ENCODE results near the gene PTPRT. TPM values are rescaled to one million over a fixed set of nuclear protein-coding genes. Genes with fewer than 3 reads are reported as not detected.
"Not testable (repeated sequence)": the region's sequence is repeated elsewhere in the genome, so short reads cannot be mapped to it uniquely, and the experiment has no call there.

The PTPRT gene
- total RNA-seq, 2 experiments from 2014 or later = not detected

- no peak overlapping the region for H3K4me3 Mint-ChIP-seq
- H3K9me3 Mint-ChIP-seq = no peaks in the 10 kb centered on the region
- intact Hi-C loops (cut with micrococcal nuclease) = no loop called here
These were observed 251.1 kb downstream of the PTPRT start for GRCh38 chr20:42938441-42939205.

GRCh38 chr20:42936482-42936881, 253.2 kb downstream of the PTPRT start:
- Mint-ChIP-seq H3K27me3 (ENCODE audit: low read depth) (peaks cover 2% of the 10 kb centered on the region), H3K27ac (no peak overlapping the region), H3K4me1 (ENCODE audit: low read depth) (no peaks in the 10 kb centered on the region), H3K4me3 (no peak overlapping the region), H3K36me3 (ENCODE audit: low read depth) (no peaks in the 10 kb centered on the region), H3K9me3 (peaks cover 2% of the 10 kb centered on the region)
- DNase-seq = no peak
- CTCF ChIA-PET = no interaction called here
- intact Hi-C loops (cut with micrococcal nuclease) = no loop called here

More at GRCh38 chr20:42938441-42939205, 251.1 kb downstream of the PTPRT start:
- no peak overlapping the region for H3K27ac Mint-ChIP-seq
- no peak for DNase-seq
- H3K4me1 Mint-ChIP-seq (ENCODE audit: low read depth) = no peaks in the 10 kb centered on the region
- CTCF ChIA-PET = interaction anchor here (0.7 kb wide), 1 partner anchor 28 kb away, joined by 3 read pairs; no protein-coding TSS in a partner anchor
- peaks cover 2% of the 10 kb centered on the region for H3K27me3 Mint-ChIP-seq (ENCODE audit: low read depth)
- H3K36me3 Mint-ChIP-seq (ENCODE audit: low read depth) = no peaks in the 10 kb centered on the region

GRCh38 chr20:42924215-42924614, 265.5 kb downstream of the PTPRT start:
- peaks cover 3% of the 10 kb centered on the region for H3K9me3 Mint-ChIP-seq
- CTCF ChIA-PET = interaction anchor here (0.7 kb wide), 1 partner anchor 14 kb away, joined by 3 read pairs; no protein-coding TSS in a partner anchor
- intact Hi-C loops (cut with micrococcal nuclease) = no loop called here

GRCh38 chr20:42923348-42923918, 266.3 kb downstream of the PTPRT start:
- Mint-ChIP-seq H3K27ac (no peak overlapping the region), H3K27me3 (ENCODE audit: low read depth) (peaks cover 2% of the 10 kb centered on the region), H3K4me1 (ENCODE audit: low read depth) (no peaks in the 10 kb centered on the region), H3K36me3 (ENCODE audit: low read depth) (no peaks in the 10 kb centered on the region), H3K4me3 (no peak overlapping the region), H3K9me3 (peaks cover 4% of the 10 kb centered on the region)
- DNase-seq = no peak
- CTCF ChIA-PET = interaction anchor here (0.7 kb wide), 1 partner anchor 13 kb away, joined by 3 read pairs; no protein-coding TSS in a partner anchor
- intact Hi-C loops (cut with micrococcal nuclease) = no loop called here

More at GRCh38 chr20:42924215-42924614, 265.5 kb downstream of the PTPRT start:
- DNase-seq = no peak
- Mint-ChIP-seq H3K4me3 (no peak overlapping the region), H3K27me3 (ENCODE audit: low read depth) (peaks cover 2% of the 10 kb centered on the region), H3K27ac (no peak overlapping the region), H3K4me1 (ENCODE audit: low read depth) (no peaks in the 10 kb centered on the region), H3K36me3 (ENCODE audit: low read depth) (no peaks in the 10 kb centered on the region)

- H3K36me3 Mint-ChIP-seq (ENCODE audit: low read depth) = no peaks in the 10 kb centered on the region
- H3K27me3 Mint-ChIP-seq (ENCODE audit: low read depth) = peaks cover 2% of the 10 kb centered on the region
- no peak overlapping the region for H3K27ac Mint-ChIP-seq
These were observed 268.9 kb downstream of the PTPRT start for GRCh38 chr20:42920776-42921175.

GRCh38 chr20:42919316-42919715, 270.4 kb downstream of the PTPRT start:
- DNase-seq = no peak

More at GRCh38 chr20:42920776-42921175, 268.9 kb downstream of the PTPRT start:
- Mint-ChIP-seq H3K4me1 (ENCODE audit: low read depth) (no peaks in the 10 kb centered on the region), H3K4me3 (no peak overlapping the region), H3K9me3 (peaks cover 9% of the 10 kb centered on the region)
- DNase-seq = no peak
- CTCF ChIA-PET = no interaction called here
- intact Hi-C loops (cut with micrococcal nuclease) = no loop called here

GRCh38 chr20:42915081-42915480, 274.6 kb downstream of the PTPRT start:
- intact Hi-C loops (cut with micrococcal nuclease) = loop anchor here (10.0 kb wide), 1 partner anchor 60 kb away; no protein-coding TSS in a partner anchor
- H3K27ac Mint-ChIP-seq = no peak overlapping the region
- CTCF ChIA-PET = no interaction called here

More at GRCh38 chr20:42919316-42919715, 270.4 kb downstream of the PTPRT start:
- Mint-ChIP-seq H3K4me1 (ENCODE audit: low read depth) (no peaks in the 10 kb centered on the region), H3K27ac (no peak overlapping the region), H3K27me3 (ENCODE audit: low read depth) (no peaks in the 10 kb centered on the region), H3K36me3 (ENCODE audit: low read depth) (no peaks in the 10 kb centered on the region), H3K9me3 (peaks cover 9% of the 10 kb centered on the region), H3K4me3 (no peak overlapping the region)
- intact Hi-C loops (cut with micrococcal nuclease) = loop anchor here (10.0 kb wide), 1 partner anchor 65 kb away; no protein-coding TSS in a partner anchor
- CTCF ChIA-PET = no interaction called here

GRCh38 chr20:42914302-42914701, 275.4 kb downstream of the PTPRT start:
- H3K27ac Mint-ChIP-seq = no peak overlapping the region
- no peaks in the 10 kb centered on the region for H3K4me1 Mint-ChIP-seq (ENCODE audit: low read depth)
- CTCF ChIA-PET = no interaction called here
- no peak for DNase-seq
- no peak overlapping the region for H3K4me3 Mint-ChIP-seq
- no peaks in the 10 kb centered on the region for H3K36me3 Mint-ChIP-seq (ENCODE audit: low read depth)
- intact Hi-C loops (cut with micrococcal nuclease) = loop anchor here (10.0 kb wide), 1 partner anchor 60 kb away; no protein-coding TSS in a partner anchor
- H3K27me3 Mint-ChIP-seq (ENCODE audit: low read depth) = no peaks in the 10 kb centered on the region
- H3K9me3 Mint-ChIP-seq = peaks cover 6% of the 10 kb centered on the region

More at GRCh38 chr20:42915081-42915480, 274.6 kb downstream of the PTPRT start:
- no peak overlapping the region for H3K4me3 Mint-ChIP-seq
- H3K9me3 Mint-ChIP-seq = peaks cover 6% of the 10 kb centered on the region
- no peak for DNase-seq
- H3K36me3 Mint-ChIP-seq (ENCODE audit: low read depth) = no peaks in the 10 kb centered on the region
- no peaks in the 10 kb centered on the region for H3K4me1 Mint-ChIP-seq (ENCODE audit: low read depth)
- H3K27me3 Mint-ChIP-seq (ENCODE audit: low read depth) = no peaks in the 10 kb centered on the region

GRCh38 chr20:42910808-42911207, 278.9 kb downstream of the PTPRT start:
- intact Hi-C loops (cut with micrococcal nuclease) = loop anchor here (10.0 kb wide), 1 partner anchor 56 kb away; no protein-coding TSS in a partner anchor
- H3K27ac Mint-ChIP-seq; H3K9me3 Mint-ChIP-seq; H3K4me1 Mint-ChIP-seq (ENCODE audit: low read depth); DNase-seq; H3K36me3 Mint-ChIP-seq (ENCODE audit: low read depth); H3K27me3 Mint-ChIP-seq (ENCODE audit: low read depth); H3K4me3 Mint-ChIP-seq: not testable (repeated sequence)
- CTCF ChIA-PET = interaction anchor here (0.6 kb wide), 1 partner anchor 27 kb away, joined by 3 read pairs; no protein-coding TSS in a partner anchor

GRCh38 chr20:42907730-42908129, 282.0 kb downstream of the PTPRT start:
- Mint-ChIP-seq H3K27me3 (ENCODE audit: low read depth) (peaks cover 1% of the 10 kb centered on the region), H3K4me3 (no peak overlapping the region), H3K27ac (no peak overlapping the region), H3K9me3 (no peaks in the 10 kb centered on the region), H3K4me1 (ENCODE audit: low read depth) (no peaks in the 10 kb centered on the region), H3K36me3 (ENCODE audit: low read depth) (no peaks in the 10 kb centered on the region)
- intact Hi-C loops (cut with micrococcal nuclease) = no loop called here
- CTCF ChIA-PET = no interaction called here
- DNase-seq = no peak

- no peak for DNase-seq
- no peak overlapping the region for H3K27ac Mint-ChIP-seq
- peaks cover 5% of the 10 kb centered on the region for H3K27me3 Mint-ChIP-seq (ENCODE audit: low read depth)
- H3K4me1 Mint-ChIP-seq (ENCODE audit: low read depth) = no peaks in the 10 kb centered on the region
- no peak overlapping the region for H3K4me3 Mint-ChIP-seq
- no peaks in the 10 kb centered on the region for H3K36me3 Mint-ChIP-seq (ENCODE audit: low read depth)
- no peaks in the 10 kb centered on the region for H3K9me3 Mint-ChIP-seq
- intact Hi-C loops (cut with micrococcal nuclease) = no loop called here
- CTCF ChIA-PET = interaction anchor here (0.8 kb wide), 1 partner anchor 561 kb away, joined by 3 read pairs; no protein-coding TSS in a partner anchor
These were observed 283.6 kb downstream of the PTPRT start for GRCh38 chr20:42906120-42906519.

- H3K9me3 Mint-ChIP-seq = no peaks in the 10 kb centered on the region
- DNase-seq = no peak
- peaks cover 5% of the 10 kb centered on the region for H3K27me3 Mint-ChIP-seq (ENCODE audit: low read depth)
- no peaks in the 10 kb centered on the region for H3K4me1 Mint-ChIP-seq (ENCODE audit: low read depth)
- intact Hi-C loops (cut with micrococcal nuclease) = no loop called here
- no peaks in the 10 kb centered on the region for H3K36me3 Mint-ChIP-seq (ENCODE audit: low read depth)
- CTCF ChIA-PET = no interaction called here
- H3K27ac Mint-ChIP-seq = no peak overlapping the region
- H3K4me3 Mint-ChIP-seq = no peak overlapping the region
These were observed 287.2 kb downstream of the PTPRT start for GRCh38 chr20:42902509-42902908.
